Measurements from ENCODE around the gene CYBC1.

The CYBC1 gene

DNA sequence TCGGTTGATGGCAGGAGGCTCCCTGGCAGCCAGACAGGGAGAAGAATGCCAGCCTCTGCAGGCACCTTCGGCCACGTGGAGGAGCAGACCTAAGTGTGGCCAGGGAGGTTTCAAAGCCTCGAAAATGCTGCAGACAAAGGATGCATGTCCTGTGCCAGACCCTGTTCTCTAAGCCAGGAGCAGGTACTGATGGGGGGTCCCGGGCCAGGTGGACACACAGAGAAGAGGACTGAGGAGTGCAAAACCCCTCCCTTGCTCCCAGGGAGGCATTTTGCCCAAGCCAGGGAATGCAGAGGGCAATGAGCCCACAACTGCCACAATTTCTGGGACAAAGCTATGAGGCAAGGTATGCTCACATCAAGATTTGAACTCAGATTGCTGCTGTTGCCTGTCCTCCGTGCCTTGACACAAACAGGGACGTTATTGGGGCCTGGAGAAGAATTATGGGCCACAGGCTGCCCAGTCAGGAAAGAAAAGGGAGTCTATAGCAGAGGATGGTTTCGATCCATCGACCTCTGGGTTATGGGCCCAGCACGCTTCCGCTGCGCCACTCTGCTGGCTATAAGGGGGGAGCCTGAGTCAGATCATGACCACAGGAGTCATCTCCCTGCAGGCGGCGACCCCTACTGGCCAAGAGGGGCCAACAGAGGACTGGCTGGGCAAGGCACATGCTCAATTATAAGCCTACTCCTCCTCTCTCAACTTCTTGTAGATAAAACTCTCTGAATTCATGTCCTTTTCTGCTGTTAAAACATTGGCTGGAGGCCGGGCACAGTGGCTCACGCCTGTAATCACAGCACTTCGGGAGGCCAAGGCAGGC, 43.9 kb upstream of the CYBC1 start:
- TF ChIP-seq, protein P1, sequence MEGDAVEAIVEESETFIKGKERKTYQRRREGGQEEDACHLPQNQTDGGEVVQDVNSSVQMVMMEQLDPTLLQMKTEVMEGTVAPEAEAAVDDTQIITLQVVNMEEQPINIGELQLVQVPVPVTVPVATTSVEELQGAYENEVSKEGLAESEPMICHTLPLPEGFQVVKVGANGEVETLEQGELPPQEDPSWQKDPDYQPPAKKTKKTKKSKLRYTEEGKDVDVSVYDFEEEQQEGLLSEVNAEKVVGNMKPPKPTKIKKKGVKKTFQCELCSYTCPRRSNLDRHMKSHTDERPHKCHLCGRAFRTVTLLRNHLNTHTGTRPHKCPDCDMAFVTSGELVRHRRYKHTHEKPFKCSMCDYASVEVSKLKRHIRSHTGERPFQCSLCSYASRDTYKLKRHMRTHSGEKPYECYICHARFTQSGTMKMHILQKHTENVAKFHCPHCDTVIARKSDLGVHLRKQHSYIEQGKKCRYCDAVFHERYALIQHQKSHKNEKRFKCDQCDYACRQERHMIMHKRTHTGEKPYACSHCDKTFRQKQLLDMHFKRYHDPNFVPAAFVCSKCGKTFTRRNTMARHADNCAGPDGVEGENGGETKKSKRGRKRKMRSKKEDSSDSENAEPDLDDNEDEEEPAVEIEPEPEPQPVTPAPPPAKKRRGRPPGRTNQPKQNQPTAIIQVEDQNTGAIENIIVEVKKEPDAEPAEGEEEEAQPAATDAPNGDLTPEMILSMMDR (IDR thresholded peaks at IDR 0.05; ENCODE audit: unreplicated experiment in 3 of 3), result peak; percentile 91 to 96 (median 94)
- H3K4me1 Mint-ChIP-seq, result peaks cover 17% of the 10 kb centered on the region
- peak overlapping the region; percentile 65 to 90 (median 78) for H3K27ac Mint-ChIP-seq
- no peaks in the 10 kb centered on the region for H3K9me3 Mint-ChIP-seq
- H3K4me3 Mint-ChIP-seq, result peak overlapping the region; percentile 69 to 87 (median 84)
- peaks cover 3% of the 10 kb centered on the region for H3K36me3 Mint-ChIP-seq (ENCODE audit: low read depth)
- H3K27me3 Mint-ChIP-seq (ENCODE audit: low read depth), result peaks cover 8% of the 10 kb centered on the region

DNA sequence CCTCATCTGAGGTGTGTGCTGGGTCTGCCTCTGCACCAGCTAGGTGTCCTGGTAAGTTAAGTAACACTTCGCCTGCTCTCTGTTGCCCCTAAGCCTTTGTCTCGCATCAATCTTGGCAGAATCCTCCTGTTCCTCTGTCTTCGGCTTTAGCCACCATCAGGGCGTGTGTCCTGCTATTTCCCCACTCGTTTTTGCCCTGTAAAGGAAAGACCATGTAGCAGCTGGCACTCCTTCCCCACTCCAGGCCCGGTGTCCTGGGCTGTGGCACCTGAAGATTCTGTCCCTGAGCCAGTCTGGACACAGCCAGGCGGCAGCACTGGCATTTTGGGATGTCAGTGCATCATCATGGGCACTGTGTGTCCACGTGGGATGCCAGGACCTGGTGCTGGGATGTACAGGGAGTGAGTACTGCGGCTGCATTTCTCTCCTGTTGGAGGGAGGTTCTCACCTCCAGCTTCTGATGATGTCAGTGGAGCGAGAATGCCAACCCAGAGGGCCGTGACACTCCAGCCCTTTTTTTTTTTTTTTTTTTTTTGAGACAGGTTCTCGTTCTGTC, 42.8 kb upstream of the CYBC1 start:
- H3K9me3 Mint-ChIP-seq, result no peaks in the 10 kb centered on the region

DNA sequence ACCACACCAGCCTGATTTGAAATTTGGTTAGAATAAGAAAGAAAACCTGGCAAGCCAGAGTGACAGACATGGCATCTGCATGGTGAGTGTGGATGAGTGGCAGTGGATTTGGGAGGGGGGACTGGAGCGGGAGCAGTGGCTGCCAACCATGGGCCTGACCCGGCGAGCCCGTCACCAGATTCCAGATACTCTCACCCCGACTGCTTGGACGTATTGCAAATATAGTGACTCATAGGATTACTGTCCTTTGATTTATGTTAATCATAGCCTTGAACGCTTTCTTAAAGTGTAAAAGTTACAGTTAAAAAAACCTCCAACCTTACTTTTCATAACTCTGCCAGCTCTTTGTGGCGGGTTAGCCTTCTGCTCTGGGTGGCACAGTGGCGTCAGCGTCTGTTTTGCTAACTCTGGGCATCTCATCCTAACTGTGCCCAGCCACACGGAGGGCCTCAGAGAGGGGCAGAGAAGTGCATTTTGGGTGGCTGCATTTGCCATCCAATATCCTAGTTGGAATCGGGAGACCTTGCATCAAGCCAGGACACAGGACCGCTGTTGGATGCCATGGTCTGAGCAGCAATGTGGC, 42.2 kb upstream of the CYBC1 start:
- H3K36me3 Mint-ChIP-seq (ENCODE audit: low read depth), result peaks cover 13% of the 10 kb centered on the region
- H3K27ac Mint-ChIP-seq, result no peak overlapping the region
- TF ChIP-seq, protein P1 (IDR thresholded peaks at IDR 0.05; ENCODE audit: unreplicated experiment in 3 of 3), result no peak
- no peaks in the 10 kb centered on the region for H3K9me3 Mint-ChIP-seq
- peaks cover 12% of the 10 kb centered on the region for H3K4me1 Mint-ChIP-seq
- peaks cover 8% of the 10 kb centered on the region for H3K27me3 Mint-ChIP-seq (ENCODE audit: low read depth)
- no peak overlapping the region for H3K4me3 Mint-ChIP-seq

More for the DNA sequence above, 42.8 kb upstream of the CYBC1 start:
- peaks cover 8% of the 10 kb centered on the region for H3K27me3 Mint-ChIP-seq (ENCODE audit: low read depth)
- peak overlapping the region in 1 of 3 experiments; percentile 47 for H3K27ac Mint-ChIP-seq
- H3K36me3 Mint-ChIP-seq (ENCODE audit: low read depth), result peaks cover 11% of the 10 kb centered on the region
- TF ChIP-seq, protein P1 (IDR thresholded peaks at IDR 0.05; ENCODE audit: unreplicated experiment in 3 of 3), result no peak
- H3K4me1 Mint-ChIP-seq, result peaks cover 17% of the 10 kb centered on the region
- H3K4me3 Mint-ChIP-seq, result no peak overlapping the region

DNA sequence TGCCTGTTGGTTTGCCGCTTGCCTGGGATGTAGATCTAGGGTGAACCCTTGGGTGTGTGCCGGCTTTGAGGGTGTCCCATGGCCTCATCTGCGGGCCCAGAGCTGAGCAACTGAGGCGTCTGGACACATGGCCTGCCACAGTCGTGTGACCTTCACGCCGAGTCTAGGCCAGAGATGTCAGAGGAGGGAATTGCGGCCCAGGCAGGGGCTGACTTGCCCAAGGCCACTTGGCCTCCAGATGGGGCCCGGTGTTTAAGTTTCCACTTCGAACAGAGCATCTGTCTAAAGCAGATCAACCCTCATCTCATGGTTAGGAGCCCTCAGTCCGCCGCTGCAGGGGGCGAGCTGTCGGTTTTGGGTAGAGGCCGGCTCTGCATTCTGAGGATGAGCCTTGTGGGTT, 41.0 kb upstream of the CYBC1 start:
- Mint-ChIP-seq H3K36me3 (ENCODE audit: low read depth) (peaks cover 20% of the 10 kb centered on the region), H3K4me3 (no peak overlapping the region), H3K27me3 (ENCODE audit: low read depth) (peaks cover 8% of the 10 kb centered on the region), H3K9me3 (no peaks in the 10 kb centered on the region), H3K4me1 (peaks cover 9% of the 10 kb centered on the region), H3K27ac (no peak overlapping the region)
- TF ChIP-seq, protein P1 (IDR thresholded peaks at IDR 0.05; ENCODE audit: unreplicated experiment in 3 of 3), result no peak

DNA sequence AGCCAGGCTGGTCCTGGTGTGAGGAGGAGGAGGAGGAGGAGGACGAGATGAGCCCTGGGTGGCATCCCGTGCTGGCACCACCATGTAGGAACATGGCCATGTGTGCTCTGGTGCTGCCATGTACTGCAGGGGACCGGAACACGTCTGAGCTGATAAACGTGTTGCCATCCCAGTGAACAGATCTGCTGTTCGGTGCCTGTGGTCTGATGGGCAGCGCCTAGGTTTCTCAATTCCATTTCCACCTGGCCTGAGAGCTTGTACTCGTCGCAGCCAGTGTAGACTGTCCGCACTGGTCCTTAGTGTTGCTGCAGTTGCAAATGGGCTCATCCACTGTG, 40.6 kb upstream of the CYBC1 start:
- Mint-ChIP-seq H3K9me3 (no peaks in the 10 kb centered on the region), H3K4me3 (no peak overlapping the region), H3K4me1 (peaks cover 9% of the 10 kb centered on the region), H3K27ac (no peak overlapping the region), H3K36me3 (ENCODE audit: low read depth) (peaks cover 24% of the 10 kb centered on the region), H3K27me3 (ENCODE audit: low read depth) (peaks cover 8% of the 10 kb centered on the region)
- TF ChIP-seq, protein P1 (IDR thresholded peaks at IDR 0.05; ENCODE audit: unreplicated experiment in 3 of 3), result no peak

Data from nephron (organoid).